ENCODE results near the gene KCNRG.

The KCNRG gene

DNA sequence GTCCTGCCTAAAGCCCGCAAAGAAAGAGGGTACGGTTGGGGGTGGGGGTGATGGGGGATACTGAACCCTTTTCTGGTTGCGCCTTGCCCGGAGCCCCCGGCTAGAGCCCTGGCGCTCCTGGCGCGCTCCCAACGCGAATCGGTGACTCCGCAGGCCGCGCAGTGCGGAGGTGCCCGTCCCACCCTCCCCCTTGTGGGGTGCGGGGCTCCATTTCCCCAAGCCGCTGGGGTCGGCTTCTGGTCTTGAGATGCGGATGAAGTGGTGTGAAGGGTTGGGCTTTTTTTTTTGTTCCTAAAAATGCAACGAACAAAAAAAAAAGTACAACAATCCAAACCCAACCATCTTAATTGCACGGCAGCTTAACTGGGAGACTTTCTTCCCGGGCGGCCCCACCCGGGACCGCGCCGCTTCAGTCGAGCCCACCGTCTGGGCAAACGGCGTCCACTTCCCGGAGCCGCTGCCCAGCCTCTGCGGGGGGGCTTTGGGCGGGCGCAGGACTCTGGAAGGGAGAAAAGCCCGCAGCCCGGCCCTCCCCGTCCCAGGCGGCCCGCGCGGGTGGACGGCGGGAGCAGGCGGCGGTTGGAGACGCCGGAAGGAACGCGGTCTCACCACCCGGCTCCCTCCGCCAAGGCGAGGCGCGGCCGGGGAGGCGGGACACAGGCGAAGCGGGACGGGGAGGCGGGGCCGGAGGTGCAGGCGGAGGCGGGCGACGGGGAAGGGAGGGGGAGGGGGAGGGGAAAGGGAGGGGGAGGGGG is 18.9 kb upstream of the KCNRG start:
- H3K27ac ChIP-seq, result peak overlapping the region; percentile 98
- CTCF ChIA-PET, result interaction anchor here (0.5 to 1.6 kb wide), 5 partner anchors 15 to 643 kb away, joined by 4 to 11 read pairs (median 6); no protein-coding TSS in a partner anchor
- peak; percentile 89 for DNase-seq (ENCODE audit: low spot score)
- TF ChIP-seq, protein P1, sequence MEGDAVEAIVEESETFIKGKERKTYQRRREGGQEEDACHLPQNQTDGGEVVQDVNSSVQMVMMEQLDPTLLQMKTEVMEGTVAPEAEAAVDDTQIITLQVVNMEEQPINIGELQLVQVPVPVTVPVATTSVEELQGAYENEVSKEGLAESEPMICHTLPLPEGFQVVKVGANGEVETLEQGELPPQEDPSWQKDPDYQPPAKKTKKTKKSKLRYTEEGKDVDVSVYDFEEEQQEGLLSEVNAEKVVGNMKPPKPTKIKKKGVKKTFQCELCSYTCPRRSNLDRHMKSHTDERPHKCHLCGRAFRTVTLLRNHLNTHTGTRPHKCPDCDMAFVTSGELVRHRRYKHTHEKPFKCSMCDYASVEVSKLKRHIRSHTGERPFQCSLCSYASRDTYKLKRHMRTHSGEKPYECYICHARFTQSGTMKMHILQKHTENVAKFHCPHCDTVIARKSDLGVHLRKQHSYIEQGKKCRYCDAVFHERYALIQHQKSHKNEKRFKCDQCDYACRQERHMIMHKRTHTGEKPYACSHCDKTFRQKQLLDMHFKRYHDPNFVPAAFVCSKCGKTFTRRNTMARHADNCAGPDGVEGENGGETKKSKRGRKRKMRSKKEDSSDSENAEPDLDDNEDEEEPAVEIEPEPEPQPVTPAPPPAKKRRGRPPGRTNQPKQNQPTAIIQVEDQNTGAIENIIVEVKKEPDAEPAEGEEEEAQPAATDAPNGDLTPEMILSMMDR (conservative IDR thresholded peaks at IDR 0.05; ENCODE audit: low read depth), result no peak
- POLR2A ChIA-PET (ENCODE audit: low non-redundant PET), result interaction anchor here (0.9 to 1.1 kb wide), 3 partner anchors 18 to 86 kb away, joined by 3 to 6 read pairs (median 3); partner anchors contain the start of gene SPRYD7

DNA sequence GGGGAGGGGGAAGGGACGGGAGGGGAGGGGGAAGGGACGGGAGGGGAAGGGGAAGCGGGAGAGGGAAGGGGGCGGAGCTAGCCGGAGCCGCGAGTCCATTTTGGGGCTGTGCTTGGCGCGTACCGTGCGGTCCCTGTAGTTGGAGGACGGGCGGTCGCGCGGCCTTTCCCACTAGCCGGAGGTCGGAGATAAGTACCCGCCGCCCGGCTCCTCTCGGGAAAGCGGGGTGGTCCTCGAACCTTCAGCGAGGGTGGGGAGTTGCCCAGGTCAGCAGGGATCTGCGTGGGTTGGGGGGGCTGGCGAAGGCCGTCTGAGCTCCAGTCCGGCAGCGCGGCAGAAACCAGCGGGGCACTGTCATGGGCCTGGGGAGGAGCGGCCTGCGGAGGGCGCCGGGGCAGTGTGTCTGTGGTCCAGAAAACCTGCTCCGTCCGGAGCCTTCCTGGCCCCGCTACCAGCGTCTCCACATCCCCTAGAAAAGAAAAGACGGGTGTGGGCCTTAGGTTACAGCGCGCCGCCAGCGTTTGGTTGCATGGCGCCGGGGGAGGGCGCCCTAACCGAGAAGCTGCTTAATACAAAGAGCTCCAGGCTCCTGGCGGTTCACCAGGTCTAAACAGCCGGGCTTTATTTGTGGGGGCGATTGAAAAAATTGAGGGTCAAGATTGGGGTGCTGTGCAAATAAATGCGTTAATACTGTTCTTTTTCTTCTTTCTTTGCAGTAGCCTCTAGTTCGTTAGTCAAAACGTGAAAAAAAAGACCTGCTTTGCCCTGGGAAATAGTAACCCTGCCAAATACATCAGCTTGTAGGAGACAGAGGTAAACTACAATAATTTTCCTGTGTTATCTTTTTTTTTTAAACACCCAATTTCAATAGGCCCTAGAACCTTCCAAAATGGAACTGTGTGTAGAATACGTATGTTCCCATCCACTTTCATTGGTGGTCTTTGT is 18.0 kb upstream of the KCNRG start, which contains the start of gene TRIM13:
TSS of gene TRIM13 (plus strand) at position 92 of the 945 bp plus-strand sequence. CDS start 14,899 bp downstream, outside the sequence.
- CTCF ChIA-PET, result interaction anchor here (0.5 to 1.6 kb wide), 13 partner anchors 9 to 643 kb away, joined by 3 to 11 read pairs (median 4); partner anchors contain the start of gene SPRYD7
- DNase-seq (ENCODE audit: low spot score), result peak; percentile 67
- H3K27ac ChIP-seq, result peak within 1 kb of the TSS; percentile 98
- TF ChIP-seq, protein P1 (conservative IDR thresholded peaks at IDR 0.05; ENCODE audit: low read depth), result peak; percentile 88
- POLR2A ChIA-PET (ENCODE audit: low non-redundant PET), result interaction anchor here (0.7 to 1.1 kb wide), 5 partner anchors 14 to 85 kb away, joined by 3 to 6 read pairs (median 3); partner anchors contain the start of gene SPRYD7

DNA sequence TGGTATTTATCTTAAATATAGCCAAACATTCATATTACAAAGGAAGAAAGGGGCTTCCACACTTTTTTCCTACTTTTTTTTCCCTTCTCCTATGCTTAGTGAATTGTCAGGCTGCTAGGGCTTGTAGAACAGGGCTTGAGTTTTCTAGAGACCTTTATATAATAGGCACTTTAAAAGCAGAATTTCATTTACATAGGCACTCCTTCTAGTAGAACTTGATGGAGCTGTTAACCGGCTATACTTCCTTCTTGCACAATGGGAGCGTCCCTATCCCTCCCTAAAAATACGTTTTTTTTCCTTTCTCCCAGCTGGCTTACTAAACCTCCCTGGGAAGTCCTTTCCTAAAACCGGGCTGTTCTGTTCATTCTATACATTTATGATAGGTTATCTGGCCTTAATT is 17.3 kb upstream of the KCNRG start:
- DNase-seq (ENCODE audit: low spot score), result no peak
- no peak overlapping the region for H3K27ac ChIP-seq
- ChIA-PET POLR2A (ENCODE audit: low non-redundant PET) (interaction anchor here (0.5 to 1.0 kb wide), 3 partner anchors 9 to 16 kb away, joined by 3 to 5 read pairs (median 3); no protein-coding TSS in a partner anchor), CTCF (interaction anchor here (0.6 to 1.6 kb wide), 9 partner anchors 8 to 132 kb away, joined by 3 to 11 read pairs (median 3); partner anchors contain the start of gene SPRYD7)
- TF ChIP-seq, protein P1 (conservative IDR thresholded peaks at IDR 0.05; ENCODE audit: low read depth), result no peak

DNA sequence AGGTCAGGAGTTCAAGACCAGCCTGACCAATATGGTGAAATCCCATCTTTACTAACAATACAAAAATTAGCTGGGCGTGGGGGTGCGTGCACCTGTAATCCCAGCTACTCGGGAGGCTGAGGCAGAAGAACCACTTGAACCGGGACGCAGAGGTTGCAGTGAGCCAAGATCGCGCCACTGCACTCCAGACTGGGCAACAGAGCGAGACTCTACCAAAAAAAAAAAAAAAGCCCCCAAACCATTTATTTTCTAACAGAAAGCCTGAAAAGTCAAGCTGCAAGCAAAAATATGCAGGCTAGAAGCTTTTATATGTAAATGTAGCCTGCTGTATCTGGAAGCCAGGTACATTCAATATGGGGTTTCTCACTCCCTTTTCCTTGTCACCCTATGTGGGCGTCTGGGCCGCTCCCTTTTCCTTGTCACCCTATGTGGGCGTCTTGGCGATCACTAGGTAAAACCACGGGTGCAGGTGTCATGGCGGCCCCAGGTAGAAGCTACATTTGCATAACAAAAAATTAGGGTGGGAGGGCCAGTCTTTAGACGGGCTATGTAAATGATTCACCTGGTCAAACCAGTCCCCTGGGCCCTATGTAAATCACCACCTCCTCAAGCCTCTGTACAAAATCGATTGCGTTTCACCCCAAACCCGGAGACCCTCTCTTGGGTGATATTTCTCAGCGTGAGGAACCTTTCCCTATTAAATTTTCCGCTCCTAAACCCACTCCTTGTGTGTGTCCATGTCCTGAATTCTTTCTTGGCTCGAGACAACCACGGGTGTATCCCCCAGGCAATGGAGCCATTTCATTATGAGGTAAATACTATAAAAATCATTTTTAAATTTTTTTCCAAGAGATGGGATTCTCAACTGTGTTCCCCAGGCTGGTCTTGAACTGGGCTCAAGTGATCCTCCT is 16.3 kb upstream of the KCNRG start:
- ChIA-PET CTCF (interaction anchor here (0.7 kb wide), 2 partner anchors 63 to 338 kb away, joined by 3 read pairs; partner anchors contain the start of gene SPRYD7), POLR2A (ENCODE audit: low non-redundant PET) (interaction anchor here (0.6 kb wide), 2 partner anchors 40 to 111 kb away, joined by 4 to 13 read pairs; no protein-coding TSS in a partner anchor)
- no peak for DNase-seq (ENCODE audit: low spot score)
- TF ChIP-seq, protein P1 (conservative IDR thresholded peaks at IDR 0.05; ENCODE audit: low read depth), result no peak
- no peak overlapping the region for H3K27ac ChIP-seq

DNA sequence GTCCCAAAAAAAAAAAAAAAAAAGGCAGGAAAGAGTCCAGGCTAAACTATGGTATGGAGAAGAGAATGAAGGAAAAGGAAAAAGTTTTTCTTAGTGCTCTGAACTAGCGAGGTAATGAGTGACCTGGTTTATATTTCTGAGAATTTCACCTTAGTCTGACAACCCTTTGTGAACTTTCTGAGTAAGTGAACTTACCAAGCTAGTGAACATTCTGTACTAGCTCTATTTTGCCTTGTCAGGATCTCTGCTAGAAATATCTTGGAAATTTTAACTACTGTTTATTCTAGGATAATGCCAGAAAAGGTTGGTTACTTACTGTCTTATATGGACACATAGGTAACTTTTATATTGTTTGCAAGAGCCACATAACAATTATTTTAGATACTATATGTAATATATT is 14.0 kb upstream of the KCNRG start:
- CTCF ChIA-PET, result interaction anchor here (0.6 kb wide), 1 partner anchor 184 kb away, joined by 3 read pairs; no protein-coding TSS in a partner anchor
- TF ChIP-seq, protein P1 (conservative IDR thresholded peaks at IDR 0.05; ENCODE audit: low read depth), result no peak
- POLR2A ChIA-PET (ENCODE audit: low non-redundant PET), result no interaction called here

More for the DNA sequence above, 14.0 kb upstream of the KCNRG start:
- no peak for DNase-seq (ENCODE audit: low spot score)
- no peak overlapping the region for H3K27ac ChIP-seq

Data from RWPE1 (cell line).